Thoracic aorta (tissue), 2 donors: ENCODE measurements around the gene LRRC8E. TPM values are rescaled to one million over a fixed set of nuclear protein-coding genes. Genes with fewer than 3 reads are reported as not detected.

Experiments
- ATAC-seq: fragments of 150-250 bp; one replicate; pipeline ENCODE4 v1.8.0; 2017; ENCODE audit warnings: low read depth; ENCODE audit not compliant: insufficient number of reproducible peaks, low FRiP score
- DNase-seq: peaks from one replicate; pipeline ENCODE4 v3.0.0-alpha.2; 2020; ENCODE audit warnings: low spot score
- H3K27ac ChIP-seq, 2 donors: fragments of 200-600 bp; sonication (generic); 1 replicate in 1 of 2; 2 replicates in 1 of 2; pipeline ENCODE4 v1.5.1; 2016; ENCODE audit warnings: mild to moderate bottlenecking in 2 of 2, moderate library complexity in 2 of 2
- H3K27me3 ChIP-seq: fragments of 200-600 bp; sonication (generic); replicated peaks from 2 replicates; pipeline ENCODE4 v1.6.0; 2016; ENCODE audit warnings: mild to moderate bottlenecking; ENCODE audit not compliant: insufficient read depth
- H3K36me3 ChIP-seq: fragments of 200-600 bp; sonication (generic); one replicate; pipeline ENCODE4 v1.5.1; 2016
- H3K4me1 ChIP-seq, 2 donors: fragments of 200-600 bp; sonication (generic); 1 replicate in 1 of 2; 2 replicates in 1 of 2; pipeline versions ENCODE4 v1.5.1 to v1.6.0; 2016; ENCODE audit warnings: low read depth in 2 of 2, mild to moderate bottlenecking in 1 of 2; ENCODE audit not compliant: control insufficient read depth in 1 of 2
- H3K4me3 ChIP-seq: fragments of 200-600 bp; sonication (generic); 2 replicates; pipeline ENCODE4 v1.5.1; 2016; ENCODE audit warnings: mild to moderate bottlenecking
- H3K9me3 ChIP-seq: fragments of 200-600 bp; sonication (generic); 2 replicates; pipeline ENCODE4 v1.5.1; 2016
- CTCF ChIP-seq: fragments of 200-600 bp; sonication (generic); IDR thresholded peaks from one replicate; pipeline ENCODE4 v1.5.1; 2019; ENCODE audit warnings: antibody characterized with exemption
- total RNA-seq, 2 donors: library from RNA; depleted of rRNA; stranded (reverse); fragments of >200 nt; gene quantifications; one replicate each; pipeline versions ENCODE4 v1.1.0 to v1.2.3, GENCODE V29; 2016

LRRC8E gene
- total RNA-seq, 2 donors from 2014 or later = 0.14 TPM; not detected in 1

DNA sequence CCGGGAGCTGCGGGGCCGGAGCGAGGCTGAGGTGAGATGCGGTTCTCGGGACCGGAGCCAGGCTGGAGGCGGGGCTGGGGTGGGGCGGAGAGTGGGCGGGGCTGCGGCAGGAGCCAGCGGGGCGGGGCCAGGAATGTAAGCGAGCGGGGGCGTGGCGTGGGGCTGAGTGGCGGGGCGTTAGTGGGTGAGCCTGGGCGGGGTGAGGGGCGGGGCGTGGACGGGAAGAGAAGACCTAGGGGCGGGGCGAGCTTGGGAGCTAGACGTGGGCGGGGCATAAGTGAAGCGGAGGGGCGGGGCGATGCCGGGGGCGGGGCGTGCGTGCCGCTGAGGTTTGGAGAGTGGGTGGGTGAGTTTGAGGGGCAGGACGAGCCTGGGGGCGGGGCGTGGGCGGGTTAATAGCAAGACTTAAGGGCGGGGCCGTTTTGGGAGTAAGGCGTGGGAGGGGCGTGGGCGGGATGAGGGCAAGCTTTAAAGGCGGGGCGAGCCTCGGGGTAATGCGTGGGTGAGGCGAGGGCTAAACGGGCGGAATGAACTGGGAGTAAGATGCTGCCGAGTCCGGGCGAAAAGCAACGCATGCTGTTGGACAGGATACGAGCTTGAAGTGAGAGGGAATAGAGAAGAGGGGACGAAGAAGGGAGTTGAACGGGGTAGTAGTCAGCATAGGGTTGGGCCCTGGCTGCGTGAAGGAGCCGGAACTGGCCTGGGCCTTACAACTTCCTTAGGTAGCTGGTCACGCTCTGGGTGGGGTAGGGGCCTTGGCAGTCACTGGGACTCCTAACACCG, 32.4 kb downstream of the LRRC8E start:
- peak overlapping the region; percentile 88 to 89 for H3K27ac ChIP-seq
- DNase-seq (peak; percentile 100), ATAC-seq (peak; percentile 53)
- TF ChIP-seq CTCF = no peak
- H3K4me3 ChIP-seq = peak overlapping the region; percentile 96
- H3K27me3 ChIP-seq = no peaks in the 10 kb centered on the region
- no peaks in the 10 kb centered on the region for H3K9me3 ChIP-seq
- peaks cover 34 to 67% of the 10 kb centered on the region in 2 donors for H3K4me1 ChIP-seq
- H3K36me3 ChIP-seq = peaks cover 14% of the 10 kb centered on the region

- H3K27ac ChIP-seq = peak overlapping the region; percentile 77 to 85
- H3K9me3 ChIP-seq = no peaks in the 10 kb centered on the region
- H3K4me1 ChIP-seq = peaks cover 32 to 64% of the 10 kb centered on the region in 2 donors
- H3K36me3 ChIP-seq = peaks cover 14% of the 10 kb centered on the region
- H3K4me3 ChIP-seq = peak overlapping the region; percentile 80
- ATAC-seq (no peak), DNase-seq (no peak)
- no peak for TF ChIP-seq CTCF
- H3K27me3 ChIP-seq = no peaks in the 10 kb centered on the region
These were observed 33.1 kb downstream of the LRRC8E start for GRCh38 chr19:7921302-7921966.

DNA sequence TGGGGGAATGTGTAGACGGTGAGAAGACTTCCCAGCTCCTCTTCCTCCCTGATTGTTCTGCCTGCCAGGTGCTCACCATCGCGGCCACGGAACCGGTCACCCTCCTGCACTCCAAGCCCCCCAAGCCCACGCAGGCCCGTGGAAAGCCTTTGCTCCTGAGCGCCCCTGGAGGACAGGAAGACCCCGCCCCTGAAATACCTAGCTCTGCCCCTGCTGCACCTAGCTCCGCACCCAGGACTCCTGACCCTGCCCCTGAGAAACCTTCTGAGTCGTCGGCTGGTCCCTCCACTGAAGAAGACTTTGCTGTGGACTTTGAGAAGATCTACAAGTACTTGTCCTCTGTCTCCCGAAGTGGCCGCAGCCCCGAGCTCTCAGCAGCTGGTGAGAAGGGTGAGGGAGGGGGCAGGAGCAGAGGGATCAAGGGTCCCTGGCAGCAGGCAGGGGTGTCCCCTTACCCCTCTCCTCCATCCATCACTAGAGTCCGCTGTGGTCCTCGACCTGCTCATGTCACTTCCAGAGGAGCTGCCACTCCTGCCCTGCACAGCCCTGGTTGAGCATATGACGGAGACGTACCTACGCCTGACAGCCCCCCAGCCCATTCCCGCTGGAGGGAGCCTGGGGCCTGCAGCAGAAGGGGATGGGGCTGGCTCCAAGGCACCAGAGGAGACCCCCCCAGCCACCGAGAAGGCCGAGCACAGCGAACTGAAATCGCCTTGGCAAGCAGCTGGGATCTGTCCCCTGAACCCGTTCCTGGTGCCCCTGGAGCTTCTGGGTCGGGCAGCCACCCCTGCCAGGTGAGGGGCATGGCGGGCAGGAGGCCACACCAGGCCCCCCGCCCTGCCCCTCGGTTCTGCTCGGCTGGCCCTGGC, 33.9 kb downstream of the LRRC8E start:
- Histone ChIP-seq H3K4me3 (peak overlapping the region; percentile 80), H3K9me3 (no peaks in the 10 kb centered on the region), H3K36me3 (peaks cover 14% of the 10 kb centered on the region), H3K4me1 (peaks cover 35 to 63% of the 10 kb centered on the region in 2 donors), H3K27ac (peak overlapping the region in 1 of 2 donors; percentile 85), H3K27me3 (no peaks in the 10 kb centered on the region)
- no peak for DNase-seq
- ATAC-seq = no peak
- no peak for TF ChIP-seq CTCF

DNA sequence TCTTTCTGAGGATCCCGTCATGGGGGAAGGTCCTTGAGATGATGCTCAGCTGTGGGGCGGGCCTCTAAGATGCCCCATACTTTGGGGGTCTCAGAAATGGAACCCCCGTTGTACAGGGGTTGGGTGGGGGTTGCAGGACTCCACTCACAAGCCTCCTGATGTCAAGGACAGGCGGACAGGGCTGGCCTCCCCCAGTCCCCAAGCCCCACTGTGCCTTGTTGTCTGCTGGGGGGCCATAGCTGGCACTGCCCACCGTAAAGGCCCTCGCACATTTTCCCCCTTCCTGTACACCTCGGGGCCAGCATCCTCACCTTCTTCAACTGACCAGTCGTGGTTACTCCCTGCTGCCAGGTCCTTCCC, 34.5 kb downstream of the LRRC8E start:
- Histone ChIP-seq H3K27me3 (no peaks in the 10 kb centered on the region), H3K36me3 (peaks cover 14% of the 10 kb centered on the region), H3K4me3 (no peak overlapping the region), H3K27ac (no peak overlapping the region), H3K9me3 (no peaks in the 10 kb centered on the region), H3K4me1 (peaks cover 34 to 61% of the 10 kb centered on the region in 2 donors)
- no peak for DNase-seq
- TF ChIP-seq CTCF = no peak
- ATAC-seq = no peak
